GM21529 (cell line): ENCODE data around the gene PLEKHG5.

ENCODE experiments used
- ATAC-seq: cut with Tn5 transposase; IDR thresholded peaks from one replicate; pipeline ENCODE4 v1.9.1; 2021; ENCODE audit not compliant: unreplicated experiment

PLEKHG5 gene

DNA sequence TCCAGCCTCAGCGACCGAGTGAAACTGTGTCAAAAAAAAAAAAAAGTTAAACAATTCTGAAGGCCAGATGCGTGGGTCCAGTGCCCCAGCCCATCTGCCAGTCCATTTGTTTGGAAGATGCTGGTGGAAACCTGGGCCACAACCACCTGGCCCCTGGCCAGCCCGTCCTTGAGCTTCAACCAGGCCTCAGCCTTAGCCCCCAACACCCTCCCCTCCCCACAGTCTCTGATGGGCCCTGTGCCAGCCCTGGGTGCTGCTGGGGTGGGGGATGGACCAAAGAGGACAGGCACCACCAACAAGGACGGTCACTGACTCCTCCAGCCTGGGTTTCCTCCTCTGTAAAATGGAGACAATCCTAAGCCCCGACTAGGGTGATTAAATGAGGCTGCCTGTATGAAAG is 19.6 kb upstream of the PLEKHG5 start:
- no peak for ATAC-seq

DNA sequence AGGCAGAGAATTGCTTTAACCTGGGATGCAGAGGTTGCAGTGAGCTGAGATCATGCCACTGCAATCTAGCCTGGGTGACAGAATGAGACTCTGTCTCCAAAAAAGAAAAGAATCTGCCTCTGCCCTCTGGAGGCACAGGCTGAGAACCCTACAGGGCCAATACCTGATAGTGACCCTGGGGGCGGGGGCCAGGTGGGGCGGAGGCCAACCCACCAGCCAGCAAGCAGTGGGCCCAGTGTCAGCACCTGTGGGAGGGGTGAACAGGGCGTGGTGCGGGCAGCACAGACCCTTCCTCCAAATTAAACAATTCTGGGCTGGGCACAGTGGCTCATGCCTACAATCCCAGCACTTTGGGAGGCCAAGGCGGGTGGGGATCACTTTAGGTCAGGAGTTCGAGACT is 19.0 kb upstream of the PLEKHG5 start:
- ATAC-seq, result no peak

DNA sequence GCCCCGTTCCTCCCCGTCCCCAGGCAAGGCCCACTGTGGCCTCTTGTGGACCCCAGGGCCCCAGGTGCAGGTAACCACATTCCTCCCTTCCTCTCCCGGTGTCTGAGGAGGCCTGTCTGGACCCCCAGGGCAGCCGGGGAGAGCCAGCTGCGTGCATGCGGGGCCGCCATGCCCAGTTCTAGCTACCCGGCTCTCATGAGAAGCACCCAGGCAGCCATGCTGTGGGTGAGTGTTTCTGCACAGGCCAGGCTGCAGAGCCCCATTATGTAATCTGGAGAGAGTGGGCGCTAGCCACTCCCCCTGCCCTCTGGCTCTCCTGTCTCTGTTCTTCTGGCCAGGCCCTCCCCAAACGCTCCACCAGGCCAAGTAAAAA is 18.4 kb upstream of the PLEKHG5 start:
- no peak for ATAC-seq

DNA sequence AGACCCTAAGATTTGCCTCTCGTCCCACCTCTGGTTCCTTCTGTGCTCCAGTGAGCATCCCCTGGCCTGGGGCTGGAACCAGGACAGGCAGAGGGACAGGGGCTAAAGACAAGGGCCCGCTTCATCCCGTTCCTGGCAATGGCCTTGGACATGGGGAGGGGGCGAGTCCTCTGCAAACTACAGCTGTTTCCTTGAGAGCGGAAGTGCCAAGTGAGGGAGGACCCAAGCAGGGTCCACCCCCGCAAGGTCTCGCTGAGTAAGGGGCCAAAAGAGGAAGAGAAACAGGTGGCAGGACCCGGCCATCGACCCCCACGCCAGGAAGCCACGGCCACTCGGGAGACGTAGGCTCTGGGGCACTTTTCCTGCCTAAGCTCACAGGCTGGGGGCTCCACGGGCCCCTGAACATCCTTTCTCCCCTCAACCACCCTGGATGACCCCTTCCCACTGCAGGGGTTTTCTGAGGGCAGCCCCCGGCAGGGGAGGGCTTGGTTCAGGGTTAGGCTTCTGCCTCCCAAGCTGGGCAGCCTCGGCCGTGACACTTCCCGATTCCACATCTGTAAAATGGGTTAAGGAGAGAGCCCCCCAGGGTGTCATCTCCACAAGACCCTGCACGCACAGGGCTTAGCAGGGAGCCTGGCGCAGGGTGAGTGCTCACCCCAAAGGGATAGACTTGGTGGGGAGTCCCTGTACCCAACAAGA is 17.9 kb upstream of the PLEKHG5 start:
- ATAC-seq, result no peak

DNA sequence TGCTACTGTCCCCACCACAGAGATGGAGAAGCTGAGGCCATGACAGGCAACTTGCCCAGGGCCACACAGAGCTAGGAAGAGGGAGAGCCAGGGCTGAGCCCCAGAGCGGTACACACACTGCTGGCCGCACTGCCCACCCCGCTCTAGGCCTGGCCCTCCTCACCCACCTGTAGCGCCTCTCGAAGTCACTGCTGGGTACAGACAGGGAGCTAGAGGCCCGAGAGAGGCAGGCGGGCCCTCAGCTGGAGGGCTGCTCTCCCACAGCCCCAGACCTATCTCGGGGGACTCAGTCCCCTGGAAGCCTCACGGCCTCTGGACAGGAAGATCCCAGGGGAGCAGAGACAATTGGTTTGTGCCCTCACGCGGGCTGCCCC is 17.3 kb upstream of the PLEKHG5 start:
- ATAC-seq, result no peak

DNA sequence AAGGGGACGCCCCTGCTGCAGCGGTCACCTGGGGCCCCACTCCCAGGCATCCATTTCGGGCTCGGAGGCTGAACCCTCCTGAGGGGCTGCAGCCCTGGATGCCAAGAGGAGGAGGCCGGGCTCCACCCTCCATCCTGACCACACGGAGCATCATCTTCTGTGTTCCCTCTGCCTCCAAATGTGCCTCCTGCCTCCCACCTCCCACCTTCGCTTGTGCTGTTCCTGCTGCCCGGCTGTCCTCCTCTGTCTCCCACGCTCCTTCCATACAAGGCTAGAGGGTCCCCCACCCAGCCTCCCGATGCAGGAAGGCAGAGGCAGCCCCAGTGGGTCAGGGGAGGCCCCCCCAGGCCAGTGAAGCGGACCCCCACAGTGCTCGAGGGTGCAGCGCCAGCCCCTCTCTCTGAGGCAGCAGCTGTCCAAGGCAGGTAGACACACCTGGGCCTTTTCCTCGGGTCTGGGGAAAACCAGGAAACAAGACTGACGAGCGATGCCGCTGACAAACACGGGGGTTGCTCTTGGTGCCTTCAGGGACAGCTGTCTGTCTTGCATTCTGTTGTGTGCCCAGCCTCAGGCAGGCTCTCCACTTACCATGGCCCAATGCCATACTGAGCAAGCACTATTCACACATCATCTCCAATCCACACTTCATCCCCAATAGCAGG is 16.8 kb upstream of the PLEKHG5 start:
- ATAC-seq, result no peak

DNA sequence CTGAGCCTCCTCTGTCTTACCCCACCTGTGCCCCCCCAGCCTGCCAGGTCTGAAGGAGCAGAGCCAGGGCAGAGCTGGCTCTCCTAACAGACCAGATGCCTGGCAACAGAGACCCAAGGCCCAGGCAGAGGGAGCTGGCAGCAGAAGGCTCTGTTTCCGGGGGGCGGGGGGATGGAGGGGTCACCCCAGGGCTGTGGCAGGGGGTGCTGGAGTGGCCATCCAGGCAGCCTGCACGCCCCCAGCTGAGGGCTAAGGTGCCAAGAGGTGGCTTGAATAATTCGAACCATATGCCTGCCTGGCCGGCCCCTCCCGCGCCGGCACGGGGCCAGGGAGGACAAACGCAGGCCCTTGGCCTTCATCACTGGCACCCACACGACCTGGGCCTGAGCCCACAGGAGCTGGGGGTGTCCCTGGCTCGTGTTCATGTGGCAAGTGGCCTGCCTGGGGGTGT is 16.0 kb upstream of the PLEKHG5 start:
- ATAC-seq, result no peak

DNA sequence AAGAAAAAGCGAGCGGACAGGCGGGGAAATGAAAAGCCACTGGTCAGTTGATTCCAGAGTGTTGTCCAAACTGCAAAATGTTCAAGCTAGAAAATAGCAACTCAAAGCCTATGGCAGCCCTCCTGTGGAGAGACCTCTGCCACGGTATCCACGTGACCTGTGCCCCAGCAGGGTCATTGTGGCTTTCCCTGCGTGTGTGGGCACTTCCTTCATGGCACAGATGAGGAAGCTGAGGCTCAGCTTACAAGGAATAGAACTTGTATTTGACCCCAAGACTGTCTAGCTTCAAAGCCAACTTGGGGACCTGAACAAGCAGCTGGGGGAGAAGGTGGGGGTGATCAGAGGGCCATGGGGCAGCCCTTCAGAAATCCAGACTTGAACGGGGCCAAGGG is 15.6 kb upstream of the PLEKHG5 start:
- ATAC-seq, result no peak

DNA sequence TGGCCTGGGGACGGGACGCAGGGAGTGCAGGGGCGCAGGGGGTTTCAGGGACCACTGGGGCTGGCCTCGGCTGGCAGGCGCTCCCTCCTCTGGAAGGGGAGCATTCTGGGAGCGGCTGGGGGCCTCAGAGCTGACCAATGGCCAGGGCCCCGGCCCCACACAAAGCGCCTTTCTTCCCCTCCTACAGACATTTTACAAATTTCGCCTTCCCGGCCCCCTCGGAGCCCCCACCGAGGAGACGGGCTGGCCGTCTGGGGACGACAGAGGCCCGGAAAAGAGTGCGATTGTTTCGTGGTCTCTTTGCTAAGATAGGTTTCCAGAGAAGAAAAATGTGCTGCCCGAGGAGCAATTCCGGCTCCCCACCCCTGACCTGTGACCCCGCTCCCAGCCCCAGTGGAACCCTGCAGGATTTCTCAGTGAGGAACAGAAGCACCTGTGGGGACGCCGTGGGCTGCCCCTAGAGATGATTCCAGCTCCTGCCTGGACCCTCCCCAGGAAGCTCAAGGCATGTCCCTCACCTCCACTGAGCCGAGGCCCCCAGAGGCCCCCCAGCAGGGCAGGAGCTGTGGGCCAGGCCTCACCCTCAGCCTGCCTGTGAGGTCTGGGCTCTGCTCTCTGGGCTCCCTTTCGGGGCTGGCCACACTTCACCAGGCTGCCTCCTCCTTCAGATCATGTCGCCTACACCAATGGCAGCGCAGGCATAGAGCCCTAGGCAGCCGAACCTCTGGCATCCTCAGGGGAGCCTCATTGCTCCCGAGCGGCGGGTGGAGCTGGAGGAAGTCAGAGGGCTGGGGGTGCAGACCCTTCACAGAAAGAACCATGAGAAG is 15.0 kb upstream of the PLEKHG5 start:
- no peak for ATAC-seq

DNA sequence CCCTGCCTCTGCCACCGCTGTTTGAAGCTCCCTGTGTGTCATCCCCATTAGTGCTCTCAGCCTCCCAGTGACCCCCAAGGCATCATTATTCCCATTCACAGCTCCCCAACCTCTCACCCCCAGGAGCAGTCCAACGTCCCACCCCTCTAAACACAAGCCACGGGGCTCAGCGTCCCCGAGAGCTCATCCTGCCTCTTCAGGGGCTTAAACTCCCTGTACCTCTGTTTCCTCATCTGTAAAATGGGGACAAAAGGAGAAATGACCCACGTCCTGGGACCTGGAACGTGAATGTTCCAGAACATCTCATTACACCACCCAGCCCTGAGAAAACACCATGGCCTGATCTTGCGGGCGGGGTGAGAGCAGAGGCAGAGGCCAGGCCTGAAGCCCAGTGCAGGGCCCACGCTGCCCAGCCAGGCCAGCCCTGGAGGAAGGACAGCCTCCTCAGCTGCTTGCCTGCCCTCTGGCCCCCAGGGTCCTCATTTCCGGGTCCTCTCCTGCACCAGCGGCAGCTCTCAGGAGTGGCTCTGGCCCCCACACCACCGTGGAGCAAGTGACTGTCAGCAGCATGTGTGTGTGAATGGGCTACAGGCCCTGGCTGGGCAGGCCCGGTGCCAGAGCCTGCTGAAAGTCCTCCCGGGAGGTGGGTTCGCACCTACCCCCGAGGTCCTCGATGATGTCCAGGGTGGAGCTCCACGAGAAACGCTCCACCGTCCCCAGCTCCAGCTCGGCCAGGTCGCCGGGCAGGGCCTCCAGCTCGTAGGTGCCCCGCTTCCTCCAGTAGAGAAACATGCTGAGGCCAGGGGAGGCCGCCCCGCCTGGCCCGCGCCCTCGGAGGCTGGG is 14.1 kb upstream of the PLEKHG5 start:
- ATAC-seq, result no peak

DNA sequence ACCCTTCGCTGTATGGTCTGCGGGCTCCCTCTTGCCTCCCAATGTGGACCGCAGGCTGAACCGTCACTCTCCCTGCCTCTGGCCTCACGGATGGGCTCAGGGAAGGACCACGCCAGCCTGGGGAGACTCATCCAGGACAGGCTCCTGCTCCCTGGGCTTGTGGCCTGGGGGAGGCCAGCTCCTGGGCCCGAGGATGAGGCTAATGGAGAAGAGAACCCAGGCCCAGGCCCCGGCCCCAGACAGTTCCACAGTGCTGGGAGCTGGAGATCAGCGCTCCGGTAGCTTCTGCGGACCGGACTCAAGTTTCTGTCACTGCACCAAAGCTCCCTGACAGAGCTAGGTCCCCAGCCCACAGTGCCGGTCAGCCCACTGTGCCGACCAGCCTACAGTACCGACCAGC is 13.4 kb upstream of the PLEKHG5 start:
- no peak for ATAC-seq

DNA sequence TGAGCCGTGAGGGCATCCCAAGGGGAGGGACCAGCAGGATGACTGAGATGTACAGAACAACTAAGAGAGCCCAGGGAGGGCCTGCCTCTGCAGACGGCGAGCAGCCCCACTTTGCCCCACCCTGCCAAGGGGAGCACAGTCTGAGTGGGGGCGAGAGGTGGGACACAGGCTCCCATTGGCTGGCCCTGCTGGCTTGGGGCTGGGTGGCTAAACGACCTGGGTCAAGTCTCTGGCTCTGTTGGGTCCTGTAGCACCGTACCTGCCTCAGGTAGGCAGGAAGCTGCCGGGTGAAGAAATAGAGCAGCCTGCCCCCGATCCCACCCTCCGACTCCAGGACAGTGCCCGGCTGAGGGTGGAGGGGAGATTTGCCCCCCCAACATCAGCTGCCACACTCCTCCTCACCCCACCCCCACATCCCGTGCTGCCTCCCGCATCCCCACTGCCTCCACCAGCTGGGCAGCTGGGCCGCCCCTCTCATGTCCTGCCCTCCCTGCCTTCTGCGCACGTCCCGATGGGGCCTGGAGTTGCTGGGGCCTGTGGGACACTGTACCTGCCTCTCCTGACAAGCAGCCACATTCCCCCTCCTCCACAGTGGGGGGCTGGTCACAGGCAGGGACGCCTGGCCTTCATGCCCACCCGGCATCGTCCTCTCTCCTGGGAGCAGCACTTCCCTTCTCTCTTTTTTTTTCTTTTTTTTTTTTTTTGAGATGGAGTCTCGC is 12.6 kb upstream of the PLEKHG5 start:
- ATAC-seq, result no peak

DNA sequence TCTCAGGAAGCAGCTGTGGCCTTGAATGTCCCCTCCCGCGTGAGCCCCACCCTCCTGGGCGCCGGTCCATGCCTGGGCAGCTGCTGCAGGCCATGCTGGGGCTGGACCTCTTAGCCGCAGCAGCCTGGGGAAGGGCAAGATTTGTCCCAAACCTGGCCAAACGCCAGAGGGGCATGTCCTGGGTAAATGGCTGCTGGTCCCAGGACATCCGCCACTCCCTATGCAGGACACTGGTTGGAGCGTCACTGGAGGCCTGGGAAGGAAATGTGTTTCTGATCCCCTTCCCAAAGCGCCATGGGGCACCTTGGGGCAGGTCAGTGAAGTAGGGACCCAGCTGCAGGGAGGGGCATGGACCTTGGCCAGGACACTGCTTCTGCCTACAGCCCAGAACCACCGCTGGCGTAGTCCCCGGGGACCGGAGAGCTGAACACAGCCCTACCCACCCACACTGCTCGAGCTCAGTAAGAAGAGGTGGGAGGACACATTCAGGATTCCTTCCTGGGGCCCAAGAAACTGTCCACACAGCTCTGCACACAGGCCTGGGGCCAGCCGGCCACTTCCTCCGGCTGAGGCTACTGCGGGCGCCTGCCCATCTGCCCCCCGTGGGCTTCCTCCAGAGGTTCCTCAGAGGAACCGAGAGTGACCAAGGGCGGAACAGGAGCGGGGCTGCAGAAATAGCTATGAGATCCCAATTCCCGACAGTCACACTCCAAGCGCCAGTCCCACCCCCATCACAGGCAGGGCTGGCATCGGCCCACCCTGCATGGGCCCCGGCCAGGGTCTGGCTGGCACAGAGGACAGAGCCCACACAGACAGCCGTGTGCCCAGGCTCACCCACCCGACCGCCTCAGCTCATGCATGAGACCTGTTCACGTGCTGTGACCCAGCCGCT is 10.8 kb upstream of the PLEKHG5 start:
- ATAC-seq, result no peak

DNA sequence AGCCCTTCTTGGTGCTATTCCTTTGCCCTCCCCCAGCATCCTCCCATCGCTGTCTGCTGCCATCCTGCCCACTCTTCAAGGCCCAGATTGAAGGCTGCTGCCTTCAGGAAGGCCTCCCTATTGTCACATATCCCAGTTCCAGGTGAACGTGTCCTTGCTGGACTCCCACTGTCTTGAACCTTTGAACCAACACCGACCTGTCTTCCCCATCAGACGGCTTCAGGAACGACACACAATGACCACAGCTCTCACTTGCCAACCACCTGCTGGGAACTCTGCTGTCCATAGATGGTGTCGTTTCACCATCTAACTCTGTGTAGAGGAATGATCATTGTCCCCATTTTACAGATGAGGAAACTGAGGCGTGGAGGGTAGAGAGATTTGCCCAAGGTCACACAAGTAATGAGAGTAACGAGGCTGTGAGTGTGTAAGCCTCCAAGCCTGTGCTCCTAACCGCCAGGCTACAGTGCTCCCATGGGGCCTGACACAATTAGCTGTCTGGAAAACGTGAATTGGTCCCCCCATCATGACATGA is 9.9 kb upstream of the PLEKHG5 start:
- ATAC-seq, result no peak

DNA sequence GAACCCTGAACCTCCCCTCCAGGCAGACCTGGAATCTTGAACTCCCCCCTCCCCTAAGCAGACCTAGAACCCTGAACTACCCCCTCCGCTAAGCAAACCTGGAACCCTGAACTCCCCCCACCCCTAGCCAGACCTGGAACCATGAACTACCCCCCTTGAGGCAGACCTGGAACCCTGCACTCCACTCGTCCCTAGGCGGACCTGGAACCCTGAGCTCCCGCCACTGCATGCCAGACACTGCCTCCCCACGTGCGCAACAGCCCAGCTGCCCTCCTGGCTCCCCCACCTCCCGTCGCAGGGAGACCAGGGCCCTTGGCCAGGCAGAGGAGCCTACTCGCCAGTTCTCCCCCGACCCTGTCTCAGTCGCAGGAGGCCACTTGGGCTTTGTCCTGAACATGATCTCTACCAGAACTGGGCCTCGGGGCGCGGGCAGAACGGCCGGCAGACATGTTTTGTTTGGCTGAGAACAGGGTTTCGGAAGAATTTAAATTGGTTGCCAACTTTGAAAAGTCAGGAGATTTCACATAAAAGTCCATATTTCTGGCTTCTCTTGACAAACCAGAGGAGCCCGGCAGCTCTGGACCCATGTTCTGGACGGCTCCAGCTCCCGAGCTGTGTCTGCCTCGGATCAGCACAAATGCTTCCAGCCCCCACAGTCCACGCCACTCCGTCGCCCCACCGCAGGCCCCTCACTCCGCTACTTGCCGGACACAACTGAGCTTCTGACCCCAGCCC is 9.2 kb upstream of the PLEKHG5 start:
- no peak for ATAC-seq

DNA sequence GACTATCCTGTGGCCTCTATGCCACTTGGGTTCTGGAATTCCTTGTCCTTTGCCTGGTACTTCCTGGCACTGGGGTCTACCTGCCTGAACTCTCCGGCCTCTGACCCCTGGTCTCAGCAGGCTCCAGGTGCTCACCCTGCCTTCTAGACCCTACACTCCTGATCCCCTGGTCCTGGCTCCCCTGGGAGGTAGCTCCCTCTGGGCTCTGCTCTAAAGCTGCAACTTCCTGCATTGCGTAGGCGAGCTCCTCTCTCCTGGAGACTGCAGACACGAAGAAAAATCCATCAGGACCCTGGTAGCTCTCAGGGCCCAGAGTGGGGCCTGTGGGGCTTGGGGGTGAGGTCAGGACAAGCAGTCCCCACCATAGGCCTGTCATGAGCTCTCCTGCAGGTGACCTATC is 7.8 kb upstream of the PLEKHG5 start:
- no peak for ATAC-seq

DNA sequence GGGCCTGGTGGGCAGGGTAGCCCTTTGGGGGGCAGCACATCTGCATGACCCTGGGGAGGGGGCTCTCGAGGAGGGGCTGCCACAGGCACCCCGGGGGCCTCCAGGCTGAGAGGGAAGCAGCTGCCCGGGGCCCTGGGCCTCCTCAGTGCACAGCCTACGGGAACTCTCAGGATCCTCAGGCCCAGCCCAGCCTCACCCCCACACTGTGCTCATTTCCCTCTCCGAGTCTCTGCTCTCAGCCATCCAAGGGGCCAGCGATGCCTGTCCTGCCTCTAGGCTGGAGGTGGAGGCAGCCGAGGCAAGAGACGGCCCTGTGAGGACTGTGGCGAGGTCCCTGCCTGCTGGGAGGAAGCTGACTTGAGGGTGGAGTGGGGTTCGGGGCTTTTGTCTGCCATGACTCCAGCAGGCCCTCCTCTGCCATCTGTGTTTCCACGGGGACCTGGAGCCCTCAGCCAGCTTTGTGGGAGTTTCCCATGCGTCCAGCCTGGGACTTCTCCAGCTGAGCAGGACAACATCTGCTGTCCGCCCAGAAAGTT is 7.2 kb upstream of the PLEKHG5 start:
- no peak for ATAC-seq

DNA sequence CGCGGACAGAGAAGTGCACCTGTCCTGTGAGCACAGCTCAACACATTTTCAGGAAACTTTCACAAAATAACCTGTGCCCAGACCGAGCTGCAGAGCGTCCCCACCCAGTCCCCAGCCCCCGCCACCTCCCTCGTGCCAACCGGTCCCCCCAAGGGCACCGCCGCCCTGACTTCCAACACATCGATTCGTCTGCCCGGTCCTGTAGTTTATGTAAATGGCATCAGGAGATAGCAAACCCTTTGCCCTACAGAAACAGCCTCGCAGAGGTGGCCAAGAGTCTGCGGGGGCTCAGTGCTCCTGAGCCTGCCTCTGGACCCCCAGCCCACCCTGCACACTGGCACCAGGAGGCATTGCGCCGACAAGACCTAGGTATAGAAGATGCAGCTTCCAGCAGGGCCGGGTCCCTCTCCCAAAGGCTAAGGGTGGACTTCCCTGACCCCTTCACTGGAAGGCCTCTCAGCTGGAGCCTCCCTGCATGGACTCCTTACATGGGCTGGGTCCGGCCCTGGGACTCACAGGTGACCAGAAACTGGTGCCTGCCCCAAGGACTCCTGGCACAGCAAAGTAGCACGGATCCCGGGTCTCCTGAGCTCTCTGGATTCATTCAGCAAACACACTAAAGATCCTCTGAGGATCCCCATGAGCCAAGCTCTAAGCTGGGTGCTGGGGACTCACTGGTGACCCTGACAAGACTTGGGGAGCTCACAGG is 6.6 kb upstream of the PLEKHG5 start:
- ATAC-seq, result no peak
